GM19099 (cell line): ENCODE measurements around the gene MAGI1.

Experiments used
- POLR2A ChIP-seq: IDR thresholded peaks from 3 replicates; pipeline ENCODE4 v1.6.1; 2011; ENCODE audit warnings: low read depth; ENCODE audit not compliant: insufficient read length; ENCODE audit errors: extremely low read depth

The MAGI1 gene

GRCh38 chr3:65894679-65895453, 143.9 kb downstream of the MAGI1 start:
- TF ChIP-seq POLR2A, result no peak

- no peak for TF ChIP-seq POLR2A
Measured at GRCh38 chr3:65894126-65894525, 144.6 kb downstream of the MAGI1 start.

- TF ChIP-seq POLR2A, result no peak
Measured at GRCh38 chr3:65893631-65894030, 145.1 kb downstream of the MAGI1 start.

GRCh38 chr3:65890328-65890727, 148.4 kb downstream of the MAGI1 start:
- no peak for TF ChIP-seq POLR2A

GRCh38 chr3:65889707-65890099, 149.0 kb downstream of the MAGI1 start:
- no peak for TF ChIP-seq POLR2A

- TF ChIP-seq POLR2A, result no peak
Measured at GRCh38 chr3:65888980-65889706, 149.6 kb downstream of the MAGI1 start.

- no peak for TF ChIP-seq POLR2A
Measured at GRCh38 chr3:65888196-65888595, 150.5 kb downstream of the MAGI1 start.

GRCh38 chr3:65886391-65886790, 152.3 kb downstream of the MAGI1 start:
- TF ChIP-seq POLR2A, result no peak

GRCh38 chr3:65884071-65884470, 154.6 kb downstream of the MAGI1 start:
- no peak for TF ChIP-seq POLR2A

GRCh38 chr3:65883613-65884012, 155.1 kb downstream of the MAGI1 start:
- TF ChIP-seq POLR2A, result no peak

GRCh38 chr3:65880350-65880749, 158.4 kb downstream of the MAGI1 start:
- TF ChIP-seq POLR2A, result no peak

GRCh38 chr3:65879372-65879771, 159.3 kb downstream of the MAGI1 start:
- TF ChIP-seq POLR2A, result no peak

- no peak for TF ChIP-seq POLR2A
Measured at GRCh38 chr3:65878831-65879230, 159.9 kb downstream of the MAGI1 start.

GRCh38 chr3:65877160-65877559, 161.6 kb downstream of the MAGI1 start:
- TF ChIP-seq POLR2A, result no peak

- no peak for TF ChIP-seq POLR2A
Measured at GRCh38 chr3:65876028-65876420, 162.7 kb downstream of the MAGI1 start.

- no peak for TF ChIP-seq POLR2A
Measured at GRCh38 chr3:65875393-65876027, 163.2 kb downstream of the MAGI1 start.

GRCh38 chr3:65873869-65874268, 164.8 kb downstream of the MAGI1 start:
- TF ChIP-seq POLR2A, result no peak

- no peak for TF ChIP-seq POLR2A
Measured at GRCh38 chr3:65873028-65873427, 165.7 kb downstream of the MAGI1 start.
